ENCODE results near the gene B4GALT4.

Gene B4GALT4

GRCh38 chr3:119261055-119261454 lies 20.4 kb upstream of the B4GALT4 start:
- TF ChIP-seq TEAD4 (IDR thresholded peaks at IDR 0.05) (no peak), TCF12 (IDR thresholded peaks at IDR 0.05; ENCODE audit: low read depth) (no peak), REST (IDR thresholded peaks at IDR 0.05; ENCODE audit: low read depth) (no peak), CEBPB (IDR thresholded peaks at IDR 0.05) (no peak), USF1 (IDR thresholded peaks at IDR 0.05) (no peak), YY1 (IDR thresholded peaks at IDR 0.05; ENCODE audit: low read depth) (no peak), CREB1 (IDR thresholded peaks at IDR 0.05; ENCODE audit: low read depth) (no peak), FOXM1 (IDR thresholded peaks at IDR 0.05; ENCODE audit: borderline replicate concordance, low read depth) (no peak), RAD21 (IDR thresholded peaks at IDR 0.05; ENCODE audit: low read depth) (no peak), ZBTB7A (IDR thresholded peaks at IDR 0.05; ENCODE audit: low read depth) (no peak), NFIC (IDR thresholded peaks at IDR 0.05) (no peak), MAX (IDR thresholded peaks at IDR 0.05) (no peak), EP300 (IDR thresholded peaks at IDR 0.05; ENCODE audit: borderline replicate concordance) (no peak), TAF1 (IDR thresholded peaks at IDR 0.05; ENCODE audit: low read depth) (no peak), EGR1 (IDR thresholded peaks at IDR 0.05) (no peak)

GRCh38 chr3:119259821-119260220 lies 19.1 kb upstream of the B4GALT4 start:
- TF ChIP-seq ZBTB7A (IDR thresholded peaks at IDR 0.05; ENCODE audit: low read depth) (no peak), TEAD4 (IDR thresholded peaks at IDR 0.05) (no peak), NFIC (IDR thresholded peaks at IDR 0.05) (no peak), TCF12 (IDR thresholded peaks at IDR 0.05; ENCODE audit: low read depth) (no peak), USF1 (IDR thresholded peaks at IDR 0.05) (no peak)

- TF ChIP-seq CREB1 (IDR thresholded peaks at IDR 0.05; ENCODE audit: low read depth) (no peak), TCF12 (IDR thresholded peaks at IDR 0.05; ENCODE audit: low read depth) (no peak), YY1 (IDR thresholded peaks at IDR 0.05; ENCODE audit: low read depth) (no peak), EP300 (IDR thresholded peaks at IDR 0.05; ENCODE audit: borderline replicate concordance) (no peak), TEAD4 (IDR thresholded peaks at IDR 0.05) (no peak), REST (IDR thresholded peaks at IDR 0.05; ENCODE audit: low read depth) (no peak), NFIC (IDR thresholded peaks at IDR 0.05) (no peak), RAD21 (IDR thresholded peaks at IDR 0.05; ENCODE audit: low read depth) (no peak), CEBPB (IDR thresholded peaks at IDR 0.05) (no peak), USF1 (IDR thresholded peaks at IDR 0.05) (no peak), MAX (IDR thresholded peaks at IDR 0.05) (no peak), FOXM1 (IDR thresholded peaks at IDR 0.05; ENCODE audit: borderline replicate concordance, low read depth) (no peak), TAF1 (IDR thresholded peaks at IDR 0.05; ENCODE audit: low read depth) (no peak), EGR1 (IDR thresholded peaks at IDR 0.05) (no peak), ZBTB7A (IDR thresholded peaks at IDR 0.05; ENCODE audit: low read depth) (no peak)
Measured at GRCh38 chr3:119258915-119259314, 18.2 kb upstream of the B4GALT4 start.

GRCh38 chr3:119257654-119258410 lies 17.2 kb upstream of the B4GALT4 start:
- TF ChIP-seq CREB1 (IDR thresholded peaks at IDR 0.05; ENCODE audit: low read depth) (no peak), MAX (IDR thresholded peaks at IDR 0.05) (no peak), RAD21 (IDR thresholded peaks at IDR 0.05; ENCODE audit: low read depth) (no peak), FOXM1 (IDR thresholded peaks at IDR 0.05; ENCODE audit: borderline replicate concordance, low read depth) (no peak), TCF12 (IDR thresholded peaks at IDR 0.05; ENCODE audit: low read depth) (no peak), ZBTB7A (IDR thresholded peaks at IDR 0.05; ENCODE audit: low read depth) (no peak), REST (IDR thresholded peaks at IDR 0.05; ENCODE audit: low read depth) (no peak), CEBPB (IDR thresholded peaks at IDR 0.05) (no peak), NFIC (IDR thresholded peaks at IDR 0.05) (no peak), TAF1 (IDR thresholded peaks at IDR 0.05; ENCODE audit: low read depth) (no peak)

All from Ishikawa (cell line).